OCI-LY7 (cell line): Measurements from ENCODE around the gene DAB1. TPM values are rescaled to one million over a fixed set of nuclear protein-coding genes. Genes with fewer than 3 reads are reported as not detected.
A peak's percentile ranks its signal among the peaks of the same experiment; 100 is the strongest.

Experiments used
- BruUV-seq: library from RNA; stranded (reverse); fragments of 400-500 nt; replicated peaks from 2 replicates; lab custom pipeline; 2021; lab: Mats Ljungman, UMichigan
- CTCF ChIA-PET: fragments of 300-600 bp; sonication (Branson Sonifier 250); formaldehyde crosslinking; loops from one replicate; lab custom pipeline; 2022; ENCODE audit warnings: antibody characterized with exemption; ENCODE audit not compliant: unreplicated experiment; lab: Charles Lee
- POLR2A ChIA-PET: fragments of 300-600 bp; sonication (Branson Sonifier 250); formaldehyde crosslinking; loops from one replicate; lab custom pipeline; 2022; ENCODE audit warnings: antibody characterized with exemption; lab: Charles Lee
- DNase-seq: peaks from one replicate; pipeline ENCODE4 v3.0.0-alpha.2; 2015; ENCODE audit warnings: low spot score
- H2AFZ ChIP-seq: fragments of 200-600 bp; sonication (generic), shearing (Covaris generic); 2 replicates; pipeline ENCODE4 v1.6.1; 2014; ENCODE audit warnings: mild to moderate bottlenecking, antibody characterized with exemption, low read length, moderate library complexity
- H3K27ac ChIP-seq: fragments of 200-600 bp; sonication (generic); 2 replicates; pipeline ENCODE4 v1.5.1; 2014; ENCODE audit warnings: mixed run types, low read depth, mild to moderate bottlenecking, moderate library complexity, low read length, inconsistent platforms; ENCODE audit not compliant: poor library complexity, severe bottlenecking
- H3K36me3 ChIP-seq: fragments of 200-600 bp; sonication (generic); 2 replicates; pipeline ENCODE4 v1.6.1; 2014; ENCODE audit warnings: mild to moderate bottlenecking, antibody characterized with exemption, low read length, moderate library complexity, mixed read lengths; ENCODE audit not compliant: insufficient read depth
- H3K4me1 ChIP-seq: fragments of 200-600 bp; sonication (generic); 2 replicates; pipeline ENCODE4 v1.5.1; 2014; ENCODE audit warnings: mild to moderate bottlenecking, low read length; ENCODE audit not compliant: insufficient read depth, poor library complexity, severe bottlenecking
- H3K4me2 ChIP-seq: fragments of 200-600 bp; sonication (generic); 2 replicates; pipeline ENCODE4 v1.6.1; 2014; ENCODE audit warnings: mild to moderate bottlenecking, low read length
- H3K4me3 ChIP-seq: fragments of 200-600 bp; sonication (generic); 2 replicates; pipeline ENCODE4 v1.5.1; 2014; ENCODE audit warnings: mild to moderate bottlenecking, low read depth, low read length; ENCODE audit not compliant: poor library complexity, severe bottlenecking
- H3K79me2 ChIP-seq: fragments of 200-600 bp; sonication (generic); 2 replicates; pipeline ENCODE4 v1.6.1; 2016; ENCODE audit warnings: low read depth, mild to moderate bottlenecking, low read length, moderate library complexity, mixed read lengths; ENCODE audit not compliant: insufficient read depth
- H3K9me2 ChIP-seq: fragments of 200-600 bp; sonication (generic); 2 replicates; pipeline ENCODE4 v1.6.1; 2016; ENCODE audit warnings: mild to moderate bottlenecking, low read length, mixed read lengths; ENCODE audit not compliant: insufficient read depth
- H3K9me3 ChIP-seq: fragments of 200-600 bp; sonication (generic); 2 replicates; pipeline ENCODE4 v1.6.1; 2014; ENCODE audit warnings: mild to moderate bottlenecking, mixed run types, low read length, mixed read lengths
- H4K20me1 ChIP-seq: fragments of 200-600 bp; sonication (generic); 2 replicates; pipeline ENCODE4 v1.6.1; 2014; ENCODE audit warnings: mild to moderate bottlenecking, antibody characterized with exemption, low read length, moderate library complexity, mixed read lengths; ENCODE audit not compliant: insufficient read depth
- CTCF ChIP-seq: fragments of 200-600 bp; sonication (generic); conservative IDR thresholded peaks from 2 replicates; pipeline ENCODE4 v1.5.1; 2014; ENCODE audit warnings: mild to moderate bottlenecking, antibody characterized with exemption, low read length, moderate library complexity, mixed read lengths
- EZH2phosphoT487 ChIP-seq: fragments of 200-600 bp; sonication (generic); IDR thresholded peaks from 2 replicates; pipeline ENCODE4 v1.6.1; 2018; ENCODE audit warnings: low read depth, borderline replicate concordance, mild to moderate bottlenecking, mixed run types, antibody characterized with exemption, low read length, moderate library complexity, mixed read lengths
- intact Hi-C: fragments of 100-400 bp; cut with micrococcal nuclease; formaldehyde crosslinking; loops from one replicate; pipeline ENCODE4 v1.10.0; 2022; ENCODE audit not compliant: unreplicated experiment
- total RNA-seq, 2 experiments: library from RNA; depleted of rRNA in 1 of 2; stranded (reverse); fragments of >200 nt in 1 of 2; shearing (Covaris generic) in 1 of 2; gene quantifications; 2 replicates each; pipeline ENCODE4 v1.2.3, GENCODE V29; 2014 to 2022

DAB1 gene
- total RNA-seq, 2 experiments from 2014 or later, result not detected

GRCh38 chr1:57138432-57139078 is 285.3 kb downstream of the DAB1 start:
- H3K4me2 ChIP-seq, result peak overlapping the region; percentile 36
- no peaks in the 10 kb centered on the region for H3K79me2 ChIP-seq
- TF ChIP-seq EZH2phosphoT487 (no peak), CTCF (no peak)
- H2AFZ ChIP-seq, result no peak overlapping the region
- no peaks in the 10 kb centered on the region for H3K9me3 ChIP-seq
- no TSS peak for BruUV-seq
- intact Hi-C loops, result no loop called here
- H3K4me1 ChIP-seq, result peaks cover 12% of the 10 kb centered on the region
- no peaks in the 10 kb centered on the region for H3K9me2 ChIP-seq
- no peak for DNase-seq
- POLR2A ChIA-PET, result no interaction called here
- no peaks in the 10 kb centered on the region for H4K20me1 ChIP-seq
- H3K27ac ChIP-seq, result no peak overlapping the region
- no peak overlapping the region for H3K4me3 ChIP-seq
- H3K36me3 ChIP-seq, result no peaks in the 10 kb centered on the region
- CTCF ChIA-PET, result no interaction called here

GRCh38 chr1:57137980-57138379 is 285.9 kb downstream of the DAB1 start:
- TF ChIP-seq EZH2phosphoT487, result no peak
- TF ChIP-seq CTCF, result no peak
- Histone ChIP-seq H4K20me1 (no peaks in the 10 kb centered on the region), H3K36me3 (no peaks in the 10 kb centered on the region), H3K27ac (no peak overlapping the region), H3K9me2 (no peaks in the 10 kb centered on the region), H3K79me2 (no peaks in the 10 kb centered on the region), H2AFZ (no peak overlapping the region), H3K9me3 (no peaks in the 10 kb centered on the region), H3K4me1 (peaks cover 12% of the 10 kb centered on the region), H3K4me2 (peak overlapping the region; percentile 36), H3K4me3 (no peak overlapping the region)
- peak; percentile 47 for DNase-seq
- CTCF ChIA-PET, result no interaction called here
- intact Hi-C loops, result no loop called here
- POLR2A ChIA-PET, result no interaction called here
- no TSS peak for BruUV-seq

GRCh38 chr1:57134803-57135202 is 289.1 kb downstream of the DAB1 start:
- H3K4me3 ChIP-seq, result no peak overlapping the region
- H3K4me2 ChIP-seq, result no peak overlapping the region
- no peaks in the 10 kb centered on the region for H3K79me2 ChIP-seq
- H4K20me1 ChIP-seq, result no peaks in the 10 kb centered on the region
- H3K9me2 ChIP-seq, result no peaks in the 10 kb centered on the region
- TF ChIP-seq CTCF (no peak), EZH2phosphoT487 (no peak)
- no peak overlapping the region for H3K27ac ChIP-seq
- intact Hi-C loops, result no loop called here
- H3K9me3 ChIP-seq, result no peaks in the 10 kb centered on the region
- H3K4me1 ChIP-seq, result peaks cover 12% of the 10 kb centered on the region
- CTCF ChIA-PET, result no interaction called here
- H2AFZ ChIP-seq, result no peak overlapping the region
- H3K36me3 ChIP-seq, result no peaks in the 10 kb centered on the region
- no peak for DNase-seq
- POLR2A ChIA-PET, result interaction anchor here (0.7 kb wide), 1 partner anchor 162 kb away, joined by 3 read pairs; no protein-coding TSS in a partner anchor
- no TSS peak for BruUV-seq
